DMS153 (cell line): ENCODE results near the gene SHROOM2.
A peak's percentile ranks its signal among the peaks of the same experiment; 100 is the strongest.

Experiments
- DNase-seq: peaks from one replicate; lab custom pipeline; 2025; lab: John Stamatoyannopoulos, UW

The SHROOM2 gene

GRCh38 chrX:9895225-9895912, 109.1 kb downstream of the SHROOM2 start:
- no peak for DNase-seq

- DNase-seq = no peak
Measured at GRCh38 chrX:9897761-9898161, 111.5 kb downstream of the SHROOM2 start.

GRCh38 chrX:9899640-9900111, 113.4 kb downstream of the SHROOM2 start:
- no peak for DNase-seq

- no peak for DNase-seq
Measured at GRCh38 chrX:9902656-9903055, 116.4 kb downstream of the SHROOM2 start.

- no peak for DNase-seq
Measured at GRCh38 chrX:9903146-9903545, 116.9 kb downstream of the SHROOM2 start.

- DNase-seq = no peak
Measured at GRCh38 chrX:9905288-9905687, 119.1 kb downstream of the SHROOM2 start.

- no peak for DNase-seq
Measured at GRCh38 chrX:9905721-9906120, 119.5 kb downstream of the SHROOM2 start.

- DNase-seq = no peak
Measured at GRCh38 chrX:9906919-9907318, 120.7 kb downstream of the SHROOM2 start.

GRCh38 chrX:9907645-9908387, 121.6 kb downstream of the SHROOM2 start:
- DNase-seq = no peak

GRCh38 chrX:9909254-9909653, 123.0 kb downstream of the SHROOM2 start:
- DNase-seq = no peak

GRCh38 chrX:9911487-9911886, 125.3 kb downstream of the SHROOM2 start:
- peak; percentile 2 for DNase-seq

- peak; percentile 17 for DNase-seq
Measured at GRCh38 chrX:9912351-9913145, 126.3 kb downstream of the SHROOM2 start.

GRCh38 chrX:9913146-9913433, 126.9 kb downstream of the SHROOM2 start:
- no peak for DNase-seq

- DNase-seq = no peak
Measured at GRCh38 chrX:9917861-9918260, 131.6 kb downstream of the SHROOM2 start.

- no peak for DNase-seq
Measured at GRCh38 chrX:9919632-9920172, 133.5 kb downstream of the SHROOM2 start.

- no peak for DNase-seq
Measured at GRCh38 chrX:9921407-9921806, 135.2 kb downstream of the SHROOM2 start.

GRCh38 chrX:9923357-9923756, 137.1 kb downstream of the SHROOM2 start:
- no peak for DNase-seq

- no peak for DNase-seq
Measured at GRCh38 chrX:9926002-9926401, 139.8 kb downstream of the SHROOM2 start.

GRCh38 chrX:9927698-9928482, 141.7 kb downstream of the SHROOM2 start:
- DNase-seq = peak; percentile 57

GRCh38 chrX:9935436-9935835, 149.2 kb downstream of the SHROOM2 start:
- DNase-seq = no peak

GRCh38 chrX:9937761-9938160, 151.5 kb downstream of the SHROOM2 start:
- DNase-seq = no peak

- no peak for DNase-seq
Measured at GRCh38 chrX:9938516-9938915, 152.3 kb downstream of the SHROOM2 start.
